NCI-H774 (cell line): ENCODE data around the gene KIF25.

Experiments
- DNase-seq: peaks from one replicate; lab custom pipeline; 2025; lab: John Stamatoyannopoulos, UW

The KIF25 gene

DNA sequence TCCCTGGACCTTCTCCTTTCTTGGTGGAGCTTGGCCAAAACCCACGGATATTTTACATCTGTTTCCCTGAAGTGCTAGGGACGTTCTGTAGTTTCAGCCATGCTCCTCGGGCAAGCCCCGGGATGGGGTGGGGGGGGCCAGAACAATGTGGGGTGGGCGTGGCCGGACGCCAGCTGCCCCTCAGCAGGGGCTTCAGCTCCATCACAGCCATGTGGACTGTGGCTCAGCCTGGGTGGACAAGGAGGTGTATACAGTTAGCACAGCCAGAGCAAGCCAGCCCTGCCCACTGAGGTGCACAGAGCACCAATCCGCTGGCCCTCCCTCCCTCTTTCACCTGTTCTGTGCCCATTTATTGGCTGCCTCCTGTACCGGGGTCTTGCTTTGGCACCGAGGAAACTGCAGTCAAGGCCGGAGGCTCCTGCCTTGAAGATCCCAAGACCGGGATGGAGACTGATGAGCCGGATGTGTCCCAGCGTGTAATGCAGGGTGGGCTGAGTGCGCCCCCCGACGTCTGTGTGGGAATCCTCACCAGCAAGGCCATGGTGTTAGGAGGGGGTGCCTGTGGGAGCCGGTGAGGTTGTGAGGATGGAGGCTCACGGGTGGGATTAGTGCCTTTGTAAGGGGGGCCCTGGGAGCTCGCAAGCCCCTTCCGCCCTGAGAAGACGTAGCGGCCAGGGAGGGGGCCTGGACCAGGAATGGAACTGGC, 53.6 kb downstream of the KIF25 start:
- no peak for DNase-seq

DNA sequence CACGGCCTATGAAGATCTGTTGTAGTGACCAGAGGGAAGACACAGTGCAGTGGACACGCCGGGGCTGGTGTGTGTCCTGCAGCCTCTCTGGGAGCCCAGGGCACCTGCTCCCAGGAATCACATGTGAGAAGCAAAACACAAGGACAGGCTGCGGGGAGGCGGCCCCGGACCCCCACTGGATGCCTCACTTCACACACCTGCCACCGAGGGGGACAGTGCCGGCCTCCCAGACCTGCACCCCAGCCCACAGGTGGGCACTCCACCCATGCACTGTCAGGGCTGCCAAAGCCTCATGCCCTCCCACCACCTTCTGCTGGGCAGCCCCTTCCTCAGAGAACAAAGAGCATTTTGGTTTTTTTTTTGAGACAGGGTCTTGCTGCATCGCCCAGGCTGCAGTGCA, 54.2 kb downstream of the KIF25 start:
- DNase-seq: no peak

DNA sequence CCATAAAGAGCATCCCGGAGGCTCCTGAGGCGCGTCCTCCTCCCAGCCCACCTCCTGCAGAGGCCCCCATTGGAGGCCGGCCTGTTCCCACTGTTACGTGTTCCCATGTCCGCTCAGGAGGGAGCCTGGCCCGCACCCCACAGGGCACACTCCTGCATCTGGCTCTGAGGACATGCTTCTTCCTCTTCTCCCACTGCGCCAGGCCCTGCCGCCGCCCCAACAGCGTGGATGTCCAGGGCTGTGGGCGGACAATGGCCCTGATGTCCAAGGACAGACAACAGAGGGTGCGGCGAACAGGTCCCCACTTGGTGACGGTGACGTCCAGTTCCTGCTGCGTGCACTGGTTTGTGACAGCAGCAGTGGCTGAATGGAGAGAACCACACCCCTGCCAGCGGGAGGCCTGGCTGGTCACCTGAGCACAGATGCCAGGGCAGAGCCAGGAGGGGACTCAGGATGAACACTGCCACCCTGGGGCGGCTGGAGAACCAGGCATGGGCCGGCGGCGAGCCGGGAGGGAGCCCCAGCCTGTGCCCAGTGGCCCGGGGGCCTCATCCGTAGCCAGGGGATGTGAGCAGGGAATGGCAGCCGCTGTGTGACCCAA, 54.9 kb downstream of the KIF25 start:
- DNase-seq: no peak

DNA sequence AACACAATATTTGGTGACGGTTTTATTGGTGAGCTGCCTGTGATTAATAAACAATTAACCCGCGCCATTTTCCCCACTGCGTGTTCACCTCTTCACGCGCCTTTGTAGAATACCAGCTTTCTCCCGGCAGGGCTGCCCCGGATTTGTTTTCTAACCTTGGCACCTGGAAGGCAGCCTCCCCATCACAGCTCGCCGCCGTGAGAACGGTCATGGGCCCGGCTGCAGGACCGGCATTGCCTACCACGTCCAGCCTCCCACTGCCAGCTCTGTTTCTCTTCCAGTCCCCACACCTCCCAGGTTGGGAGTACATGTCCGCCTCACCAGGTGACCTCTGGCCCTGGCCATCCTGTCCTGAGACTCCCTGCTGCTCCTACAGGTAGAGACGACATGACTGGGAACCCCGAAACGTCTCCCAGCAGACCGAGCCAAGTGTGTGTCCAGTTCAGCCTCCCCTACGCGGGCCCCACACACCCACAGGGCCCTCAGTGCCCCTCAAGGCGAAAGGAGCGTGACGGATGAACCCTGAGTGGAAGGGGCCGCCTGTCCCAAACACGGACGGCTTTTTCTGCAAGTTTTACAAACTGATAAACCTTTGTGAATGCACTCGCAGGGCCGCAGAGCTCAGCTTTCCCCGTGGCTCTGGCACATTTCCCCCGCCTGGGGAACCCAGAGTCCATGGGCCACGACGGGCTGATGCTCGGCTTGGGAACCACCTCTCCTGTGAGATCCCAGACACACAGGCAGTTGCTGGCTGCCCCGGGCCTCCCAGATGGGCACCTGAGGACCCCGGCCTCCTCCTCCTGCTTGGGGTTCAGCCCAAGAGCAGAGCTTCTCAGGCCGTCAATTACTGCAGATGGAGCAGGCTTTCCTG, 55.9 kb downstream of the KIF25 start:
- no peak for DNase-seq

DNA sequence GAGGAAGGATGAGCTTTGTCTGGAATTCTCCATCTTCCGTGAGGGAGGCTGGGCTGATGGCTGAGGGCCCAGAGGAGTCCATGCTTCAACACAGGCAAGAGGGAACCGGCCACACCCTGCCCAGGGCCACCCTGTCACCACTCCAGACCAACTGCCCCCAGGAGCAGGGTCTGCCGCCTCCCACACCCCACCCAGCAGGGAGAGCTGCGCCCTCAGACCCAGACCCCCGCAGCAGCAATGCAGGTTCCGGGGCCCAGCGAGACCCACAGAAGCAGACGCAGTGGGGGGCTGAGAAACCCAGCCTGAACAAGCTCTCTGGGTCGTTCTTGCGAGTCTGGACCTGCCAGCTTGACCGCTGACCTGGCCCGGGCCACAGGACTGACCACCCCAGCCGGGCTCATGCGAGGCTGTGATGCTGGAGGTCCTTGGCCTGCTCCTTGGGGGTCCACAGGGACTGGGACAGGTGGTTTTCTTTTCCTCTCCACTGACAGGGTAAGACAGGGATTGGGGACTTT, 56.5 kb downstream of the KIF25 start:
- no peak for DNase-seq

DNA sequence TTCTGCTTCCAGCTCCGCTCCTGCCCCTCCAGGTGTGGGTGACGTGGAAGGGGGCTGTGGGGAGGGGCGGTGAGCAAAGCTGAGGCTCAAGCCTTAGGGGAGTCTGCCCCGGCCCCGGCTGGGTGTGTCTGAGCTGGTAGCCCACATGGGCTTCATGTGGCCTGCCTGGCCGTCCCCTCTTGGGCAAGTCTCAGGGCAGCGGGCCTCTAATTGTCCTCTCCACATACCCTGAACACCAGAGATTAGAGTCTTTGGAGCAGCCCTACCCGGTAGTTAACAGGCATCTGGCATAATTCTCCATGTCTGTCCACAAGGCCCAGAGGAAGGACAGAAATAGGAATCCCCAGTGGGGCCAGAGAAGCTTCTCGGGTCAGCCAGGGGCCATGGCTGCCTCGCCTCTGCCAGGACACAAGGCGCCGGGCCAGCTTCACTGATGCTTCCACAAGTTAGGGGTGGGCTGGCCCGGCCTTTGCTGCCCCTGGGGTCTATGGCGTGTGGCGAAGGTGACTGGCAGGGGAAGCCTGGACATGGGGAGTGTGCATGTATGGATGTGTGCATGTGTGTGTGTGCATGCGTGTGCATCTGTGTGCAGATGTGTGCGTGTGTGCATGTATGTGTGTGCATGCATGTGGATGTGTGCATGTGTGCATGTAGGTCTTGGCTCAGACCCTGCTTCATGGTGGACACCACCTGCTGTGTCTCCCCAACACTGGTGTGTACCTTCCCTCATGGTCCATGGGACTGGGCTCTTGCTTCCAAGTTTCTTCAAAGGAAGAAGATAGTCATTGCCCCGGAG, 57.5 kb downstream of the KIF25 start:
- no peak for DNase-seq

DNA sequence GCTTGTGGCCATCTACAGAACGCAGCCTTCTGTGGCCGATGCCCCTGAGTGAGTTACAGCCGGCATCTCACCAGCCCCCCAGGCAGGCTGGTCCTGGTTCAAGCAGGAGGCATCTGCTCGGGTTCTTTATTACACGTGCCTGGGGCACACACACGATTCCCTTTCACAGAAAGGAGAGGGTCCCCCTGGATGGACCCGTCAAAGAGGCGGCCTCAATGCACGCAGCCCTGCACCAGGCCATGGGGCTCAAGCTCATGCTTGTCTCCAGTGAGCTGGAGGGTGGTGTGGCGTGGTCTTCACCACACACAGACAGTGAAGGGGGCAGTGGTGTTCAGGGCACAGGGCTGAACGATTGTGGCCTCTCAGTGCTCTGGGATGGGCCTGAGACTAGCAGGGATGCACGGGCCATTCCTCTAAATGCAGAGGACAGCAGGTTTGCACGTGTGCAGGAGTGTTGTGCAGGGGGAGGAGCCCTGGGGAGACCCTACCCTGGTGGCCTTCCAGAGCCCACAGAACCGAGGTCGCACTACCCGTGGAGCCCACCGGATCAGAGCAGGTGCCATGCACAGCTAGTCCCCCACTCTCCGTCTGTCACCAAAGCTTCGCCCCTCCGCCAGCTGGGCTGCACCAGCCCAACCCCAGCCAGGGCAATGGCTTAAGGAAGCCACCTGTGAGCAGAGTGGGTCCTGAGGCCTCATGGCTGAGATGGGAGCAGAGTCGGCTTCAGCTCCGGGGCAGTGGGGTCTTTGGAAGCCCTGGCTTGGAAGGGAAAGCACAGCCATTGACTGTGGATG, 58.4 kb downstream of the KIF25 start:
- no peak for DNase-seq

DNA sequence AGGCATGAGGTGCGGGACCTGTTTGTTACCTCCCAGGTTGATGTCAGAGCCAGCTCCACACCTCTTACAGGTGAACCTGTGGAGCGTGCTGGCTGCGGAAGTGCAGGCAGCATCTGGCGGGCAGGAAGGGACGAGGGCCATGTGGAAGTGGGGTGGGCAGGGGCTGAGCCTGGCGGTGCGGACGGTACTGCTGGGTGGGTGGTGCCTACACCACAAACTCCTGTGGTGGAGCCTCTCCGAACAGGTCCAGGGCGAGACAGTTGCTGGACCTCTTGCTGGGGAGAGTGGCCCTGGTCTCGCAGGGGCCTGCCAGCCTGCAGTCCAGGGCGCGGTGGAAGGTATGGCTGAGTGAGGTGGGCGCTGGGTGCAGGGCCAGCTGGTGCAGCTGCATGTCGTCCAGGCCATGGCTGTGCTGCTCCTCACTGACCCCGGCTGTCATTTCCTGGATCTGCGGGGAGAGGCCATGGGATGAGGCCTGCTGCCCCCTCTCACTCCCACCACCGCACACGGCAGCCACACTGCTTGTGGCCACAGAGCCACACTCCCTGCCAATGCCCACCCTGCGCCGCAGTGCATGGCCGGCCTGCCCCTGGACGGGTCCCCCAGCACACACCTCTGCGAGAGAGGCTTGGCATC, 59.5 kb downstream of the KIF25 start:
- no peak for DNase-seq

DNA sequence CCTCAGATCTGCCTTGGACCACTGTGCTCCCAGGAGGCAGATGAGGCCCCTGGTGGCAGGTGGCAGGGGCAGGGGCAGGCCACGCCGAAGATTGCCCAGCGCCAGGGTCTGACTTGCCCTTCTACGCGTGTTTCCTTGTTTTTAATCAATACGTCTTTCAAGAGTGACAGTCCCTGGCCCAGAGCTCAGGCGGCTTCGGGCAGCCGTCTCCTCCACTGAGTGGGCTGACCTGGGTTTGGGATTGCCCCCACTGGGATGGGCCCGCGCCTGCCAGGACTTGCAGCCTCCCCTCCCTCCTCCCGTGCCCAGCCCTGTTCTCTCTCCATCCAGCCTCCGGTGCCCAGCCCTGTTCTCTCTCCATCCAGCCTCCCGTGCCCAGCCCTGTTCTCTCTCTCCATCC, 60.4 kb downstream of the KIF25 start:
- DNase-seq: no peak

DNA sequence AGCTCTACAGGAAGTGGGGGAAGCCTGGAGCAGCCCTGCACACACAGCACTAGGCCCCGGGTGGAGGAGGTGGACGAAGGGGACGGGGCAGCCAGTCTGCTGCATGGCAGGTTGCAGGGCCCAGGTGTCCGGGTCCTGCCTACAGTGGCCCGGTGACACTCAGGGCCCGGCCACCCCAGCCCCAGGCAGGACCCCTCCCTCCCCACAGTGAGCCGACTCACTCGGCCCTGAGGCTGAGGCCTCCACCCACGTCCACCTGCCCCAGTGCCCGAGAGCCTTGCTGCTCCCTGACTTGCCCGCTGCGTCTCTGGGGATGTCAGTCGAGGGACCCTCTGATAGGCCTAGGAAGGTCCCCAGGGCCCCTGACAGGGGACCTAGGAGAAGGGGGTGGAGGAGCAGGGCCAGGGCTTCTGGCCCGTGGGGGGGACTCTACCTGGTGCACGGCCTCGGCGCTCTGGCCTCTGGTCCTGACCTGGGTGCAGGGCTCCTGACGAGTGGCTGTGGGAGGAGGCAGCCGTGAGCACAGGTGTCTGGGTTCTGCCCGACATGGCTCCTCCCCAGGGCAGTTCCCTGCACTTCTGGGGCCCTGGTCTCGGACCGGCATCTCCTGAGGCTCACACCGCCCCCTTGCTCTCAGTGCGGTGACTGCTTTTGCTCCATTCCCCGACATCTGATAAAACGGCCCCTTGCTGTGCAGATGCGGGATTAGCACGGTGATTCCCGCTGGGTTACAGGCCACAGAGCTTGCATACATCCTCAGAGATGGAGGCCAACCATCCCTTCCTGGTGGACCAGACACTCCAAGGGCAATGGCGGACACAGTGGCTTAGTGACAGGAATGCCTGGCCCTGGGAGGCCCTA, 61.5 kb downstream of the KIF25 start:
- DNase-seq: no peak

DNA sequence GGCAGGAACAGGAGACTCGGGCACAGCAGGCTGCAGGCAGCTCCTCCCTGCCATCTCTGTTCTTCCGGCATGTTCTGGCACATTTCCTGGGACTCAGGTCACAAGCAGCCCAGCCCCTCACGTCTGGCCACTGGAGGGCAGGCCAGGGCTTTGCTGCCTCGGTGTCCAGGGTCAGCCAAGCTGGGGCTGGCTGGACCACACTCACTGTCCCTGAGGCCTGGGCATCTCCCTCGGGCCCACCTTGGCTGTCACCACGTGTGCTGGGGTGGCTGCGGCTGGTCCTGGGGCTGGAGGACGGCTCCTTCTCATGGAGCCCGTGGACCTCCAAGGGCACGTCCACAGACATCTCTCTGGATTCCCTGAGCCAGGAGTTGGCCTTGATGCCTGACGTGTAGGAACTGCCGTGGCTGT, 63.1 kb downstream of the KIF25 start:
- DNase-seq: peak; percentile 64

DNA sequence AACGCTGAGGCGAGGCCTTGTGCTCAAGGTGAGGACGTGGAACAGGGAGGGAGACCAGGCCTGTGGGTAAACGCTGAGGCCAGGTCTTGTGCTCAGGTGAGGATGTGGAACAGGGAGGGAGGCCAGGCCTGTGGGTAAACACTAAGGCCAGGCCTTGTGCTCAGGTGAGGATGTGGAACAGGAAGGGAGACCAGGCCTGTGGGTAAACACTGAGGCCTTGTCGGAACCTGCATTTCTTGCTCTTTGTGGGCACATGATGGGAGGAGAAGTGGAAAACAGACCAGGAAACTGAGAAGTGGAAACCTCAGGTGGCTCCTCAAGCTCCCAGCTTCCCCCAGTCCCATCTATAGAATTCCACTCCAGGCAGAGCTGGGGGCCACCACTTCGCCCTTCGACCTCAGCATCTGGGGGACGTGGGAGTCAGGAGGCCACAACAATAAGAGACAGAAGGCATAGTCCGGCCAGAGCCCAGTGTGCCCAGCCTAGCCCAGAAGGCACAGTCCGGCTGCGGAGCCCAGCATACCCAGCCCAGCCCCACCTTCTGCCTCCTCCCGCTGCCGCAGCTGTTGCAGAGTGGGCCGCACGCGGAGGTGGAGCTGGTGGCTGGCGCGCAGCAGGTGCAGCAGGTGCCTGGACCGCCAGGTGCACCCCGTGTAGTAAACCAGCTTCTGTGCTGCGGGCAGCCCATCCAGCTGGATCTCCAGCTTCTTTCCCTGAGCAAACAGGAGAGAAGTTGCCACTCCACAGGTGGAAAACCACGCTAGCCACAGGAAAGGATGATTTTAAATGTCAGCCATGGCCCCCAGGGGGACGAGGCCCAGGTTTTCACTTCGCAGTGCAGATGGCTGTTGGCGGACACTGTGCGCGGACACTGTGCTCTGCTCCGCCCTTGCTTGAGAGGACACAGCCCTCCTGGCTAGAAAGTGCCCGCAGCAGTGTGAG, 64.1 kb downstream of the KIF25 start:
- peak; percentile 99 for DNase-seq

DNA sequence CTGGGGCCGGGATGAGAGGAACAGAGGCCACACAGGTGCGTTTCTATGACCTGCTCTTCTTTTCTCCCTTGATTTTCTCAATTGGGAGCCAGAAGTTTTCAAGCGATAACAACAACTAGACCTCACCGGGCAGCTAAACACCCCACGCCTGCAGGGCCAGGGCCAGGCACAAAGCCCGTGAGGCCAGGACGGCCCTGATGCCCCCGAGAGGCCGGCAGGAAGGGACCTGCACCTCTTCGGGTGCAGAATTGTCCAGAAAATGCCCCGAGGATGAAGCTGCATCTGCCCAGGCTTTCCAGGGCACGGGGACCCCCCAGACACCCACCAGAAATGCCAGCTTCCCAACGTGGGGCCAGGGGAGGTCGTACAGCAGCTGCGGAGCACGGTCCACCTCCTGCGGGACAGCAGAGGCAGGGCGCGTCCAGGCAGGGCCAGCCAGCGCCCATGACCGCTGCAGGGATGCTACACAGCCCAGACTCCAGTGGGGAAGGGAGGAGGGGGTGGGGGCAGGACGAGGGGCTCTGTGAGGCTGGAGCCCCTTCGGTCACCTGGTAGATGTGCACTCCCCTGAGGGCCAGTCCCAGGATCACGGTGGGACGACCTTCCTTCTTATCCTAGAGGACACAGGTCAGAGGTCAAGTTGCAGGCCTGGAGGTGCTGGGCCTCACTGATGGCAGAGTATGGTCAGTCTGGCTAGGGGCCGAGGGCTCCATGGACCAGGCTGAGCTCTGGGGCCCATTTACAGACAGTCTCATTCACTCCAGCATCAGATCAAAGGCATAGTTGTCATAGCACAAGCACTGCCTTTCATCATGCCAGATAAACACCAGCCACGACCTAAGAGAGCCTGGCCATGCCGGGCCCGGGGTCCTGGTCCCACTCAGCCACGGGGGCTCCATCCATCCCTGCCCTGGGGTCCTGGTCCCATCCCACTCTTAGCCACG, 65.1 kb downstream of the KIF25 start:
- no peak for DNase-seq

DNA sequence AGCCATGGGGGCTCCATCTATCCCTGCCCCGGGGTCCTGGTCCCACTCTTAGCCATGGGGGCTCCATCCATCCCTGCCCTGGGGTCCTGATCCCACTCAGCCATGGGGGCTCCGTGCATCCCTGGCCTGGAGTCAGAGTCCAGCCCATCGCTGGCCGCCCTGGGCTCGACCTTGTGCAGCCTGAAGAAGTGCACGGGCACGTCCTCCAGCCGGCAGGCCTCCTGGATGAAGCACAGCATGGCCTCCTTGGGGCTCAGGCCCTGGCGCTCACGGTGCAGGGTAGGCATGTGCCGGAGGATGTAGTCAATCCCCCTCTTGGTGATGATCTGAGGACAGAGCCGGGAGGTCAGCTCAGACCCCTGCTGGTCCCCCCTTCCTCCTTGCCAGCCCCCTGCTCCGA, 66.0 kb downstream of the KIF25 start:
- no peak for DNase-seq

DNA sequence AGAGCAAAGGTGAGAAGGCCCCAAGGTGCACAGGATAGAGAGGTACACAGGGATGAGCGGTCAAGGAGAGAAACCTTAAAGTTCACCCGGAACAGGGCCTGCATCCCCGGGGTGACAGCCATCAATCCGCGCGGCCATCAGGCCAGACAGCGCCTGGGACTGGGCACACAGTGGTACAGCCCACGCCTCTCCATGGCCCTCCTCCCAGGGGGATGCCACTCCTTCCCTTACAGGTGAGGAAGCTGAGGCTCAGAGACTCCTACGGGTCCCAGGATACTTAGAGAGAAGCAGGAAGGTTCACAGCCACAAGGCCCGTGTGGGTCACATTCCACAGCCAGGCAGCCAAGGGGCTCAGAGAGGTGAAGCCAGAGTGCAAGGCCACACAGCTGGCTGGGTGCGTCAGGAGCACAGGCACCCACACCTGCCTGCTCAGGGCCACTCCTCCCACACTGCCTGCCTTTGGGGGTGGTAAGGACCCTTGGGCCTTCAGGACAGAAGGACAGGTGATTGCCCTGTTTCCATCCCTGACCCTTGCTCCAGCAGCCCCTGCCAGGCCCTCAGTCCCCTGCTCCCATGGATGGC, 66.8 kb downstream of the KIF25 start:
- DNase-seq: no peak

DNA sequence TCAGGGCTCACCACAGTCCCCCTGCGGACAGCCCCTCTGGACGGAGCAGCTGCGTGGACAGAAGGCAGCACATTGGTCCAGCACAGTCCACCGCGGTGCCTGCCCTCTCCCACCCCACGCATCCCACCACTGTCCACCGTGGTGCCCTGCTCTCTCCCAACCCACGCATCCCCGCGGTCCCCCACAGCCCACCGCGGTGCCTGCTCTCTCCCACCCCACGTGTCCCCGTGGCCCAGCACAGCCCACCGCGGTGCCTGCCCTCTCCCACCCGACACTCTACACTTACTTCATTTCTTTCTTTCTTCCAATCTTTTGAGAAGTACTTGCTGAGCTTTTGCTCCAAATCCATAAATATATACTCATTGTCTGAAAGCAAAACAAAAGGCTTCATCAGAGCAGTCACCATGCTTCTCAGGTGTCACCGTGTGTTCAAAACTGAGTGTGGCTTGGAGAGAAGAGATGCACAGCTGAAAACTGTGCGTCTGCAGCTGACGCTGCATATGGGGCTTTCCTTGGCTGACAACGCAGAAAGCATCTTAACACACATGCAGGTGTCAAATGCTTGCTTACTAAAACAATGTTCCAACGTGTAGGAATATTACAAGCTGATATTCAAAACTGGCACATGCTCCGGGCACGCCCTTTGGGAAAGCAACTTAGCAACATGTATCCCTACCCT, 69.7 kb downstream of the KIF25 start:
- DNase-seq: no peak

DNA sequence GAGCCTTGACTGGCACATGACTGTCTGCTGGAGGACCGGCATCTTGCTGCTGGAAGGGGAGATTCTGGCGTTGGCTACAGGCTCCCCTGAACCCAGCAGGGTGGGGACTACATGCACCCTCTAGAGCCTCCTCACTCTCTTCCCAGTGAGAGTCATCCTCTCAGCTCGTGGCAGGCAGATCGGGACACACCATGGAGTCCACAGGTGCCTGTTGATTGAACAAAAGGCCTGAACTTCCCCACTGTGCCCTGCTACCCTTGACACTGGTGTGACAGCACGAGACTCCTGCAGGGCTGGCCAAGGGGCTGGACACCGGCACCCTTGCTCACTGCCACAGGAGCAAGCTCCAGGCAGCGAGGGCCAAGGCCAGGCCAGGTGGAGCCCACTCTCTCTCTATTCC, 73.3 kb downstream of the KIF25 start:
- DNase-seq: no peak
